ENCODE results near the gene GALR2.

The GALR2 gene

DNA sequence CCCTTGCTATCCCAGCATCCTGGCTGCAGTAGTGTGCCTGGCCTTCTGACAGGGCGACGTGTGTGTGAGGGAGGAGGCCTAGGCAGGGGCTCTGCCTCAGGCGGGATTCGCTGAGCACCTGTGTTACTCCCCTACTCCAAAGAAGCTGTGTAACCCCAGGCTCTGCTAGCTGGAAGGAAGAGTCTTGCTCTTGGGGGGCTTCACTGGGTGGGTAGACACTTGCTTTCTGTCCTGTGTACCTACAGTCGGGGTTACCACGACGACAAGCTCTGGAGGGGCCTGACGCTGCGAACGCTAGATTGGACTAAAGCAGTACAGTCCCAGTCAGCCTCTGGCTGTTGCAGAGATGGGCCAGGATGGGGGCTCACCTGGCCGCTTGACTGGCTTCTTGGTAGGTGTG is 19.5 kb downstream of the GALR2 start:
- DNase-seq (ENCODE audit: low read depth): no peak

DNA sequence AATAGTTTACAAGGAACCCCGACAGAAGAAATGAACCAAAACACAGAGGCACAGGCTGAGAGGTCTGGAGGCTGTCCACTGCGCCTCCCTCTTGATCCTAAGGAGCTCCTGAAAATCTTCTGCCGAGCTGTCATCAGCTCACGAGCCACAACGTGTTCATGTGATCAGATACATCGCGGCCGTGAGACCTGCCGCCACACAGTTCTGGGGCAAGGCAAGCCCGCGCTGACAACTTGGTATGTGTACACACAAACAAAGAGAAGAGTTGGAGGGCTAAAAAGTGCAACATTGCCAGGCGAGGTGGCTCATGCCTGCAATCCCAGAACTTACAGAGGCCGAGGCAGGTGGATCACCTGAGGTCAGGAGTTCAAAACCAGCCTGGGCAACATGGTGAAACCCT is 21.4 kb downstream of the GALR2 start:
- DNase-seq (ENCODE audit: low read depth): no peak

DNA sequence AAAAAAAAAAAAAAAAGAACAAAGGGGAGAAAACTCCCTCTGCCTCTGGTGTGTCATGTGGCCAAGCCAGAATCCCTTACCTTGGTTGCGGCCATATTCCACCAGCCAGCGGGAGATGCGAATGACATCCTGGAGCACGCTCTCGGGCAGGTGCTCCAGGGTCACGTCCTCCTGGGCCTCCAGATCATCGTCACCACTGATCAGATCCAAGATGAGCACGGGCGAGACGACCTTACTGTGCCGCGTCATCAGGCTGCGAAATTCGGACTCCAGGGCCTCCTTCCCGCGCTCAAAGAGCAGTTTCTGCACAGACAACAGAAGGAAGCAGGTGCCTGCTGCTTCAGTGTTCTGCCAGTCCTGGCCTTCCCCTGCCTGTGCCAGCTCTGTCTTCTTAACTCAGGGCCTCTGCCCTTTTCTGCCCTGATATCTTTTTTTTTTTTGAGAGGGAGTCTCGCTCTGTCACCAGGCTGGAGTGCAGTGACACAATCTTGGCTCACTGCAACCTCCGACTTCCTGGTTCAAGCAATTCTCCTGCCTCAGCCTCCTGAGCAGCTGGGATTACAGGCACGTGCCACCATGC is 23.2 kb downstream of the GALR2 start:
- no peak for DNase-seq (ENCODE audit: low read depth)

DNA sequence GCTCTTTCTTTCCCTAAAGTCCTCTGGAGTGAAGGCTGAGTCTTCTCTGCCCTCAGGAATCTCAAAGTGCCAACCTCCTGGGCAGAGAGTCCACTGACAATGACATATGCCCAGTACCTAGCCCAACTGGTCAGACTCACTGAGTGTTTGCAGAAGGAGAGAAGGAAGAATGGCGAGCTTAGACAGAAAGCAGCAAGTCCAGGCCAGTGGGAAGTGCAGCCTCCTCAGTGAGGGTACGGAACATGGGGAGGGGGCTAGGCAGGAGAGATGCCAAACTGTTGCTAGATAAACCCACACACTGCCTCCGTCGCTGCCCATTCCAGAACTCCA is 28.3 kb downstream of the GALR2 start:
- no peak for DNase-seq (ENCODE audit: low read depth)

DNA sequence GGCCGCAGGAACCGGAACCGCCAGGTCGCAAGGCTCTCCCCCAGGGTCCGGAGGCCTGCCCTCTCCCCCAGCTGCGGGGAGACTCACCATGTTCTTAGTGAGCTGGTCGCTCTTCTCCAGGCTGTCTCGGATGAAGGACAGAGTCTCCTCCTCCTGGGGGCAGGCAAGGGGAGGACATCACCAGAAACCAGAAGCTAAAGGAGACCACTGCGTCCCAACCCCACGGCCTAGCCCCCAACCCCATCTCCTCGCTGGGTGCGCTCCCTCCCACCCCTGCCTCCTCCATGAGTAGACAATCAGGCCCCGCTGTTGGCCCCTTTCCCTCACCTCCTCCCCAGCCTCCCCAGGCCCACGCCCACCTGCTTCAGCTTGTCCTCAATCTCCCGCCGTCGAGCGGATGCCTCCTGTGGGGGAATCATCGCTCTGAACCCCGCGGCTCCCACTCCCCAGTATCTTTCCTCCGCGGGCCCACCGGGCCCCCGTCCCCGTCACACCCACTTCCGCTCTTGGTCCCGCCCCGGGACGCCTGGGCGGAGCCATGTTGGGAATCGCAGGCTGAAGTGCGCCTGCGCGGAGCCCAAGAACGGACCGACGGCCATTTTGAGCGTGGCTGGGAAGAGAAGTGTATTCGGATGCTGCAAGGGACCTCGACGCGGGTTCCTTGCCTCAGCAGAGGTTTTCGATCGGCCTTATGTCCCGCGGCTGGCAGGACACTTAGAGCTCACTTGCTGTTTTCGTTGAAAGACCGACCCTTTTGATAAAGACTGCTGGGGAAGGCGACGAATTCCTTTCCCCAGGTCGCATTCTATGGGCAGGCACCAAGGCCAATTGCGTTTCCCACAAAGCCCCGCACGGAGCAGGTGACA is 28.9 kb downstream of the GALR2 start, which contains the start of gene EXOC7:
EXOC7 (minus strand) TSS at position 514 of the 866 bp plus-strand sequence; CDS start at position 419, 95 bp downstream.
- peak; percentile 79 for DNase-seq (ENCODE audit: low read depth)

DNA sequence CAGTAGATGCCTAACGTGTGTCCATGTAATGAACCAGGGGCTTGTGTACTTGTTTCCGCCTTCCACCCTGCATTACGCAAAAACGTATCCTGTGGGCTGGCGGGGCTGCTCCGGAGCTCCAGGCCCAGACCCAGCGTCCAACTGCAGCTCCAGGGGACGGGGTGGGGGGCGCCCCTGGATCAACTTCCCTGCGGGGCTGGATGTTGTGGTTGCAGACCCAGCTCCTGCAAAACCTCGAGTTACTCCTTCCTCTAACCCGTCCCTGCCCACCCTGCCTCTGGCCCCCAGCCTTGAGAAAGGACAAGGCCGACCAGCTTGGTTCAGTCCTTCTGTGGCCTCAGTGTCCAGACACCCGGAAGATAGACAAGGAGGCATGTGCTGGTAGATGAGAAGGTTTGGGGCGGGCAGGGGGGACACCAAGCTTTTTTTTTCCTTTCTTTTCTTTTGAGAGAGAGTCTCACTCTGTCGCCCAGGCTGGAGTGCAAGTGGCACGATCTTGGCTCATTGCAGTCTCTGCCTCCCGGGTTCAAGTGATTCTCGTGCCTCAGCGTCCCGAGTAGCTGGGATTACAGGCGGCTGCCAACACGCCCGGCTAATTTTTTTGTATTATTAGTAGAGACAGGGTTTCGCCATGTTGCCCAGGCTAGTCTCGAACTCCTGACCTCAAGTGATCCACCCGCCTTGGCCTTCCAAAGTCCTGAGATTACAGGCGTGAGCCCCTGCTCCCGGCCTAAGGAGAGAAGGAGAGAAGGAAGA is 29.7 kb downstream of the GALR2 start:
- no peak for DNase-seq (ENCODE audit: low read depth)

DNA sequence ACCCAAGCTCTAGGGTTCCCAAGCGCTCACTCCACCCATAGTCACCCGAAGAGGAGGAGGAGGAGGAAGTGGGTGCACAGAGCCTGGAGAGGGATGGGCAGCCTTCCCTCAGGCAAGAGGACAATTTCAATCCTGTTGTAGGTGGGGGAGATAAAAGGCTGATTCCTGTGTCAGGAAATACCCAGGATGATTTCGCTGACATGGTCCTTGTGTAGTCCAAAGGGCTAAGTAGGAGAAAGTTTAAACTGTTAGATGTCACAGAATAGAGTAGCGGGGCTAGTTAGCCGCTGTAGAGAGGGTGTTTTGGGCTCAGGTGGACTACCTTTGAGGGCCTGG is 30.3 kb downstream of the GALR2 start:
- no peak for DNase-seq (ENCODE audit: low read depth)

DNA sequence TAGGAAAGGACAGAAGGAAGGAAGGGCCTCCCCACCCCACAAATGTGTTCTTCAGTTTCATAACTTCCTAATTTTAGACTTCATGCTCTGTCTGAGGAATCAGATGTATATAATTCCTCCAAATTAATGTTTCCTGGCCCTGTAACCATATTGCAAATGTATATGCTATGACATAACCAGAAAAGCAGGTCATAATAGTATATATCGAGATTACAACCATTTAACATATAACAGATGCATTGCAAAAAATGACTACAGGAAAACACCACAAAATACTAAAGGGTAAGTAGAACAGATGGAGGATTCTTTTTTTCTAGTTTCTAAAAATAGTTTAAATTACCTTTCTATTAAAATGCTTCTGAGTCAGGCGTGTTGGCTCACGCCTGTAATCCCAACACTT is 32.1 kb downstream of the GALR2 start:
- DNase-seq (ENCODE audit: low read depth): no peak

DNA sequence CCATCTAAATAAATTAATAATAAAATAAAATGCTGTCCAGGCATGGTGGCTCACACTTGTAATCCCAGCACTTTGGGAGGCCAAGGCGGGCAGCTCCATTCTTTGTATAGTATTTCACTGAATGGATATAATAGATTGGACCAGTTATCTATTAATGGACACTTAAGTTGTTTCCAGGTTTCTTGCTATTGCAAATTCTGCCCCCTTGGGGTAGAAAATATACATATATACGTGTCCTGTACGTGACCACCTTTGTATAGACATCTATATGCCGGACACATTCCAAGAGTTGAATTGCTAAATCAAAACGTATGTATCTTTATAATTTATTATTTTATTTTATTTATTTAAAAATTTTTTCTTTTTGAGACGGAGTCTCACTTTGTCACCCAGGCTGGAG is 32.9 kb downstream of the GALR2 start:
- no peak for DNase-seq (ENCODE audit: low read depth)

DNA sequence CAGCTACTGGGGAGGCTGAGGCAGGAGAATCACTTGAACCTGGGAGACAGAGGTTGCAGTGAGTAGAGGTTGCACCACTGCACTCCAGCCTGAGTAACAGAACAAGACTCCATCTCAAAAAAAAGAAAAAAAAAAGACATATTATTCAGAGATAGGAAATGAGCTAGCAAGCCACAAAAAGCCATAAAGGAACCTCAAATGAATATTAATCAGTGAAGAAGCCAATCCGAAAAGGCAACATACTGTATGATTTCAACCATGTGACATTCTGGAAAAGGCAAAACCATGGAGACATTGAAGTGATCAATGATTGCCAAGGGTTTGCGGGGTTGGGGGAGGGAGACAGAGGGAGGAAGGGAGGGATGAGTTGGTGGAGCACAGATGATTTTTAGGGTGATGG is 37.4 kb downstream of the GALR2 start:
- no peak for DNase-seq (ENCODE audit: low read depth)

DNA sequence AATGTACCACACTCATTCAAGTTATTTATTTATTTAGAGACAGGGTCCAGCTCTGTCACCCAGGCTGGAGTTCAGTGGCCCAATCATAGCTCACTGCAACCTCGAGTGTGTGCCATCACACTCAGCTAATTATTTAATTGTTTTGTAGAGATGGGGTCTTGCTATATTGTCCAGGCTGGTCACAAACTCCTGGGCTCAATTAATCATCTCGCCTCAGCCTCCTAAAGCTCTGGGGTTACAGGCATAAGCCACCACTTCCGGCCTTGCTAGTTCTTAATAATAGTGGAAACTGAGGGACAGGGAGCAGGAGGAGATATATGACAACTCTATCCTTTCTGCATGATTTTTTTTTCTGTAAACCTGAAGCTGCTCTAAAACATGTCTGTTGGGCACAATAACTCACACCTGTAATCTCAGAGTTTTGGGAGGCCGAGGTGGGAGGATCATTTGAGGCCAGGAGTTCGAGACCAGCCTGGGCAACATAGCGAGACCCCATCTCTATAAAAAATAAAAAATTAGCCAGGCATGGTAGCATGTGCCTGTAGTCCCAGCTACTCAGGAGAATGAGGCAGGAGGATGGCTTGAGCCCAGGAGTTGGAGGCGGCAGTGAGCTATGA is 40.7 kb downstream of the GALR2 start:
- no peak for DNase-seq (ENCODE audit: low read depth)

DNA sequence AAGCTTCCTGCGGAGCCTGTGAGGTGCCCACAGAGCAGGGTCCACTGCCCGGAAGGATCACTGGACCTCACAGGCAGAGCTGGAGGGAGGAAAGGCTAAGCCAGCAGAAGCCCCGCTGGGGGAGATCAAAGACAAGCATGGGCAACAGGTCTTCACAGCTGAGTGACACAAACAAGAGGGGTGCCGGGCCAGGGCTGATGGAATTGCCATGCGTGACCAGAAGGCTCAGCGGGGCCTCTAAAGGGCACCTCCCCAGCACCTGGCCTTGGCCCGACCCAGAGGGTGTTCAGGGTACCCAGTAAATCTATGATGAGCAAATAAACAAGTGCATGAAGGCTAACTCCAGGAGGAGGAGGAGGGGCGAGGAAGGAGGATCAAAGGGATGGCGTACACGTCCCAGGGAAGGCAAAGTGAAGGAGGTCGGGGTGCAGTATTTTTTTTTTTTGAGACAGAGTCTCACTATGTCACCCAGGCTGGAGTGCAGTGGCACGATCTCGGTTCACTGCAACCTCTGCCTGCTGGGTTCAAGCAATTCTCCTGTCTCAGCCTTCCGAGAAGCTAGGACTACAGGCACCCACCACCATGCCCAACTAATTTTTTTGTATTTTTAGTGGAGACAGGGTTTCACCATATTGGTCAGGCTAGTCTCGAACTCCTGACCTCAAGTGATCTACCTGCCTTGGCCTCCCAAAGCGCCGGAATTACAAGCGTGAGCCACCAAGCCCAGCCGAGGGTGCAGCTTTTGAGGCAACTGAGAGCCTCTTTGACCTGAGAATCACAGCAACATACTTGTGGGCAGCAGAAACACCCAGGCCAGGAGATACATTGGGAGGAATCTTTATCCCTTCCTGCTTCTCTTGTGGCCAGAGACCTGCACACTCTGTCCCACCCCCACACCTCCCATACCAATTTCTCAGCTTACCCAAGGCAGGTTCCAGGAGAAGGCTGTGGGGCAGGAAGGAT is 45.1 kb downstream of the GALR2 start:
- DNase-seq (ENCODE audit: low read depth): no peak

DNA sequence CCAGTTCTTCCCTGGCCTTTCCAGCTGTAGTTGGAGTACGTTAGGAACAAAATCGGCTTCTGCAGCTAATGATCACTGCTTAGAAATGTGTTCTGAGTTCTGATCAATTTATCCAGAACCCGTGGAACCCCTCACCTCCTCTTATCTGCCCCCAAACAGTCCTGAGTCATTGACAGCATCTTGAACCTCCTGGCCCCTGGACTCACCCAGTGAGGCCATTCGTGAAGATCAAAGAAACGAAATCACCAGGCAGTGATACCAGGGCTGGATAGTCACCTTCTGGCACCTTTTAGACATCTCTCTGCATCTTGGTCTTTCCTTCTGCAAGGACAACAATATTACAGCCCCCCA is 46.1 kb downstream of the GALR2 start:
- DNase-seq (ENCODE audit: low read depth): no peak

DNA sequence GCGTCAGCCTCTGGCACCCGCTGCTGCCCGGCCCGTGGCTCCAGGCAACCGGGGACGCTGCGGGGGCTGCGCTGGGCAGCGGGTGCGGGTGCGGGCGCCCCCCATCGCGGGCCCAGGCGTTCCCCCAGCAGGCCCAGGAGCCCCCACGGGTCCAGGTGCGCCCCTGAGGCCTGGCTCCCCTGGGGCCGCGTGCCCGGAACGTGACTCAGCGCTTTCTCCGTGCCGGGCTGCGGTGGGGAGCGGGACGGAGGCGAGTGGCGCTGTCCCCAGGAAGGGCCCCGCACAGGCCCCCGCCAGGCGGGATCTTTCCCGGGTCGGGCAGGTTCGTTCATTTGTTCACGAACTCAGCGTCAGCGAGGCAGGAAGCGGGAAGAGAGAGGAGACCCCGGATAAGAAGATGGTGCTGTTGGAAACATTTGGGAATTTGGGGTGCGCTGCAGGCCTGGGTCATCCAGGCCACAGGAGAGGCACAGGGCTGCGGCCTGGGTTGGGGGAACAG is 47.4 kb downstream of the GALR2 start:
- no peak for DNase-seq (ENCODE audit: low read depth)

DNA sequence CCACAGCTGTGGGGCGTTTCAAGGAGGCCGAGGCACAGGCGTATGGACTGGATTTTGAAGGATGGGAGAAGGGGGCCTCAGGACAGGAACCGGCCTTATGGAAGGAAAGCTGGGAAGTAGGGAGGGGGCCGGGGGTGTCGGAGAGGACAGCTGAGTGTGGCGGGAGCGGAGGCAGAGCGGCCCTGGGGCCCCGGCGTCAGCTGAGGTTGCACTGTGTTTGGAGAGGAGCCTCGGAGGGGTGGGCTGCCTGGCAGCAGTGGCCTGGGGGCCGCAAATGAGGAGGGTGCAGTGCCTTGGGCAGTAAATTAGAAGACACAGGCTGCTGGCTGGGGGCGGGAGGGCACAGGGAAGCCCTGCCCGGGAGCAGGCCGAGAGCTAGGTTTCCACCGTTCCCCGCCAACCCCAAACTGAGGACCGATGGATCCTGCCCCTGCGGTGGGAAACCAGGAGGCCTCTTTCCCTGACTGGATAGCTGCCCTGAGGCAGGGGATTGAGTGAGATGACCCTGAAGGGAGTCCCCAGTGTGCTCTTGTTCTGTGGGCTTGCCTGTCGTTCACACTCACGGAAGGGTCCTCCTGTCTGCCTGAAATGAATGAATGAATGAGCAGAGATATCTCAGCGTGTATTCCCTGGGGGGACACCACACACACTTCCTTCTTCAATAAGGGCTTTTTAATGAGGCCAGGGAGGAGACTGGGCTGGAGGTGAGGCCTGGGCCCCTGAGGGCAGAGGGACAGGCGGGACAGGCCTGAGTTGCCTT is 48.0 kb downstream of the GALR2 start:
- DNase-seq (ENCODE audit: low read depth): no peak

DNA sequence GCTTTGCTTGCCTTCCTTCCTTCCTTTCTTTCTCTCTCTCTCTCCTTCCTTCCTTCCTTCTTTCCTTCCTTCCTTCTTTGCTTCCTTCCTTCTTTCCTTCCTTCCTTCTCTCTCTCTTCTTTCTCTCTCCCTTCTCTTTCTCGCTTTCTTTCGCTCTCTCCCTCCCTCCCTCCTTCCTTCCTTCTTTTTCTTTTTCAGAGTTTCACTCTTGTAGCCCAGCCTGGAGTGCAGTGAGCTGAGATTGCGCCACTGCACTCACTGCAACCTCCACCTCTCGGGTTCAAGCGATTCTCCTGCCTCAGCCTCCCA is 48.6 kb downstream of the GALR2 start:
- DNase-seq (ENCODE audit: low read depth): no peak

DNA sequence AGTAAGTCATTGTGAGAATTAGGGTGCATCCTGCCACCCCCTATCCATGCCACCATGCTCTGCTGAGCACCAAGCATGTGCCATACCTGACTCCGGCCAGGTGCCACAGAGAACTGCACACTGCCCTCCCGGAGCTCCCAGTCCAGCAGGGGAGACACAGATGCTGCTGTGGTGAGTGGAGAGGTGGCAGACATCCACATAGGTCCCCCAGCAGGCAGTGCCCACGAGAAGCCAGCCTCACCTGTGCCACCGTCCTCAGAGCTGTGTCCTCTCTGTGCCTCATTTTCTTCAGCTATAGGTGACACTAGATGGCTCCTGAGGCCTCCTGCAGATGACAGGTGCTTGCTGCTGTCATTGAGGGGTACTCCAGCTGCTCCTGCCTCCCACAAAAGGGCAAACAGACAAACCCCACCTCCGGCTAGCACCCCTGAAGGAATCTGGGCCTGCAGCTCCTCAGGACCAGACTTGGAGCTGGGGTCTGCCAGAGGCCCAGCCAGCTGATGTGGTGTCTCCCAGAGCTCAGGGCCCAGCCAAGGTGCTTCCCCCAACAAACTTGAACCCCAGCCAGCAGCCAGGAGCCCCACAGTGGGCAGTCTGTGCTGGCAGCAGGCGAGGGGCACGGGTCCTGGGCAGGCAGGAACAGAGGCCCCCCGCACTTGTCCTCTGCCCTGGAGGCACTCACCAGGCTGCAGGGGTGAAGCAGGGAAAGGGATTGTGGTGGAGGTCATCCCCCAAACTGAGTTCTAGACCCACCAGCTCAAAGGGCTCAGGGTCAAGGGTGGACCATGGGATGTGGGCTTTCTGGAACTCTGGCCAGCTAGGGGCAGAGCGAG is 49.4 kb downstream of the GALR2 start:
- DNase-seq (ENCODE audit: low read depth): no peak

DNA sequence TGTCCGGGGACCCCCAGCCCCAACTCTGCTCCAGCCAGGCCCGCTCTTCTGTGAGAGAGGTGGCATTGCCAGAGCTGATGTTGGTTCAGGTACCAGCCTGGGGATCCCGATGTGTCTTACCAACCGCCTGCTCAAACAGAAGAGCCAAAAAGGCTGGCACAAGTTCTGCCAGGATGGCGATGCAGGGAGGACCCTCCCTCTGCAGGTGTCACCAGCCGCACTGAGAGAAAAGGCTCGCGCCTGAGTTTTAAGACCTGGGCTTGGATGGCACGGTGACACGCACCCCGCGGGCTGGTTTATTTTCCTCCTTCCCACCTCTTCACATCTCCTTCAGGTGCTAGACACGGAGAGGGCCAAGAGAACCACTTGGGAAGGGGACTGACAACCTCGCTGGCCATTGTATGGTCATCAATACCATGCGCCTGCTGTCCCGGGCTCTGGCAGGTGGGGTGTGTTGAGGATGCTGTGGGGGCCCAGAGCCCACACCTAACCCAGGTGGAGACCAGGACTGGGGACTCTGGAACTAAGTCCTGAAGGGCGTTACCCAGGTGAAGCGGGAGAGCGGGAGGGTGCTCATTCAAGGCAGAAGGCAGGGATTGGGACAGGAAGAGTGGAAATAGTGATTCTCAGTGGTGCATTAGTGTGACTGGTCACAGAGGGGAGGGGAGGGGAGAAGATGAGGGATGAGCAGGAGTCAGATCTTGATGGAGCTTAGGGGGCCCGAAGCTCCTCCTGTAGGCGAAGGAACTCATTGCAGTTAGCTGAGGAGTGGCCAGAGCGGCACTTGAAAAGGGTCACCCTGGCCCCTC is 50.2 kb downstream of the GALR2 start:
- DNase-seq (ENCODE audit: low read depth): no peak

DNA sequence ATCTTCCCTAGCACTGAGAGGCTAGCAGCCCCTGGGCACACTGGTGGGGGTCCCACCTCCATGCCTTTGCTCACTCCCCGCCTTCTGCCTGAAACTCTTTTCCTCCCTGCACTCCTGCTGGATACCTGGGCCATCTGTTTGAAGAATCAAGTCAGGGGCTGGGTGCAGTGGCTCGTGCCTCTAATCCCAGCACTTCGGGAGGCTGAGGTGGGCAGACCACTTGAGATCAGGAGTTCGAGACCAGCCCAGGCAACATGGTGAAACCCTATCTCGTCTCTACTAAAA is 50.8 kb downstream of the GALR2 start:
- DNase-seq (ENCODE audit: low read depth): no peak

DNA sequence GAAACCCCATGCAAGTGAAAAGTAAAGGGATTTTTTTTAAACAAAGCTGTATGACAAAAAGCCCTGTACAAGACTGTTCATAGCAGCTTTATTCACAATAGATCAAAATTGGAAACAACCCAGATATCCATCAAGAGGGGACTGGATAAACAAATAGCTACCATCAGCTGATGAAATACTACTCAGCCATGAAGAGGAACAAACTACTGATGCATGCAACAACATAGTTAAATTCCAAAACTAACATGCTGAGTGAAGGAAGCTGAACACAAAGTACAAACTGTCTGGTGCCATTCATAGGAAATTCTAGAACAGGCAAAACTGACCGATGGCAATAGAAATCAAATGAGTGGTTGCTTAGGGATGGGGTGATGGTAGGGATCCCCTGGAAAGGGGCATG is 51.3 kb downstream of the GALR2 start:
- DNase-seq (ENCODE audit: low read depth): no peak
